H1 (cell line): ENCODE data around the gene GABRG3. TPM values are rescaled to one million over a fixed set of nuclear protein-coding genes. Genes with fewer than 3 reads are reported as not detected.

Experiments
- CTCF ChIA-PET: fragments of 300-600 bp; sonication (Branson Sonifier 250); formaldehyde crosslinking; loops from one replicate; lab custom pipeline; 2021; ENCODE audit not compliant: partially characterized antibody; lab: Charles Lee
- POLR2A ChIA-PET: fragments of 300-600 bp; sonication (Branson Sonifier 250); formaldehyde crosslinking; loops from one replicate; lab custom pipeline; 2021; ENCODE audit warnings: inconsistent platforms; ENCODE audit not compliant: partially characterized antibody; lab: Charles Lee
- DNase-seq, 2 experiments: peaks; one replicate each; pipeline versions ENCODE4 v3.0.0 to v3.0.0-alpha.2; 2010 to 2022; ENCODE audit warnings: low spot score in 2 of 2, low read depth in 1 of 2, mixed read lengths in 1 of 2
- FAIRE-seq: peaks from 2 replicates; lab custom pipeline; 2011; peaks lifted over from hg19 to GRCh38; lab: Jason Lieb, UNC
- H2AFZ ChIP-seq: 2 replicates; pipeline ENCODE4 v1.8.1; 2012; ENCODE audit warnings: low read length, inconsistent platforms
- H2AK5ac ChIP-seq: 2 replicates; pipeline ENCODE4 v1.6.1; 2013; ENCODE audit warnings: low read depth, low read length
- H2BK120ac ChIP-seq: replicated peaks from 2 replicates; pipeline ENCODE3; 2013; ENCODE audit warnings: low read depth, low read length, inconsistent platforms
- H2BK12ac ChIP-seq: 2 replicates; pipeline ENCODE4 v1.6.1; 2013; ENCODE audit warnings: low read depth, low read length
- H2BK15ac ChIP-seq: 2 replicates; pipeline ENCODE4 v1.6.1; 2013; ENCODE audit warnings: low read length
- H2BK20ac ChIP-seq: 2 replicates; pipeline ENCODE4 v1.6.1; 2013; ENCODE audit warnings: low read length
- H2BK5ac ChIP-seq: 2 replicates; pipeline ENCODE4 v1.6.1; 2013; ENCODE audit warnings: low read depth, low read length
- H3K14ac ChIP-seq: 2 replicates; pipeline ENCODE4 v1.6.1; 2013; ENCODE audit warnings: inconsistent platforms; ENCODE audit not compliant: insufficient read length
- H3K18ac ChIP-seq: 2 replicates; pipeline ENCODE4 v1.6.1; 2013; ENCODE audit warnings: low read length; ENCODE audit errors: extremely low read depth
- H3K23ac ChIP-seq: 2 replicates; pipeline ENCODE4 v1.6.1; 2013; ENCODE audit warnings: inconsistent platforms; ENCODE audit not compliant: insufficient read length
- H3K23me2 ChIP-seq: 2 replicates; pipeline ENCODE4 v1.6.1; 2013; ENCODE audit warnings: low read depth, low read length
- H3K27ac ChIP-seq: 2 replicates; pipeline ENCODE4 v1.6.1; 2011; ENCODE audit warnings: low read depth, low read length, inconsistent platforms
- H3K27me3 ChIP-seq, 4 experiments: replicated peaks in 1 of 4; 1 replicate in 1 of 4; 2 replicates in 3 of 4; pipeline versions ENCODE4 v1.6.1 to v1.8.1; 2011 to 2013; ENCODE audit warnings: low read length in 3 of 4, mild to moderate bottlenecking in 3 of 4, inconsistent platforms in 2 of 4, mixed read lengths in 2 of 4, moderate library complexity in 1 of 4; ENCODE audit not compliant: control insufficient read depth in 3 of 4, insufficient read depth in 3 of 4; ENCODE audit errors: extremely low read depth in 1 of 4
- H3K36me3 ChIP-seq, 4 experiments: 2 replicates each; pipeline versions ENCODE4 v1.6.1 to v1.8.1; 2011 to 2013; ENCODE audit warnings: mild to moderate bottlenecking in 4 of 4, low read length in 3 of 4, moderate library complexity in 2 of 4, control low read depth in 1 of 4, inconsistent platforms in 1 of 4; ENCODE audit not compliant: insufficient read depth in 4 of 4, control insufficient read depth in 2 of 4
- H3K4ac ChIP-seq: replicated peaks from 2 replicates; pipeline ENCODE3; 2013; ENCODE audit warnings: low read length, low read depth, mixed read lengths, inconsistent platforms; ENCODE audit not compliant: insufficient read length
- H3K4me1 ChIP-seq, 4 experiments: replicated peaks in 1 of 4; 1 replicate in 1 of 4; 2 replicates in 3 of 4; pipeline versions ENCODE4 v1.6.1 to v1.8.1; 2011 to 2013; ENCODE audit warnings: low read length in 3 of 4, inconsistent platforms in 2 of 4, mixed read lengths in 1 of 4; ENCODE audit not compliant: insufficient read depth in 4 of 4, control insufficient read depth in 3 of 4
- H3K4me2 ChIP-seq, 2 experiments: 2 replicates each; pipeline versions ENCODE4 v1.6.1 to v1.8.1; 2011 to 2013; ENCODE audit warnings: low read depth in 2 of 2, low read length in 2 of 2, control low read depth in 1 of 2, inconsistent platforms in 1 of 2, mild to moderate bottlenecking in 1 of 2; ENCODE audit not compliant: insufficient read depth in 1 of 2
- H3K4me3 ChIP-seq, 4 experiments: fragments of 200-600, 300-600 bp in 1 of 4; sonication (generic), shearing (Covaris generic), sonication (Bioruptor Twin) in 1 of 4; 2 replicates each; pipeline versions ENCODE4 v1.5.1 to v1.8.1; 2011 to 2016; ENCODE audit warnings: low read length in 4 of 4, low read depth in 3 of 4, control low read depth in 2 of 4, inconsistent platforms in 2 of 4, mild to moderate bottlenecking in 2 of 4, mixed read lengths in 1 of 4, moderate library complexity in 1 of 4; ENCODE audit not compliant: insufficient read depth in 2 of 4; ENCODE audit errors: extremely low read depth in 1 of 4
- H3K56ac ChIP-seq: replicated peaks from 2 replicates; pipeline ENCODE3; 2013; ENCODE audit warnings: low read depth, mild to moderate bottlenecking, mixed read lengths, low read length, inconsistent platforms; ENCODE audit not compliant: insufficient read length
- H3K79me1 ChIP-seq: 2 replicates; pipeline ENCODE4 v1.6.1; 2013; ENCODE audit warnings: low read depth, low read length, control low read depth
- H3K79me2 ChIP-seq, 2 experiments: 2 replicates each; pipeline versions ENCODE4 v1.6.1 to v1.8.1; 2012 to 2013; ENCODE audit warnings: low read length in 2 of 2, mild to moderate bottlenecking in 2 of 2, inconsistent platforms in 1 of 2; ENCODE audit not compliant: insufficient read depth in 2 of 2, control insufficient read depth in 1 of 2
- H3K9ac ChIP-seq, 4 experiments: replicated peaks in 1 of 4; 1 replicate in 1 of 4; 2 replicates in 3 of 4; pipeline versions ENCODE4 v1.6.1 to v1.8.1; 2011 to 2013; ENCODE audit warnings: low read depth in 3 of 4, low read length in 3 of 4, control low read depth in 2 of 4, mild to moderate bottlenecking in 2 of 4, moderate library complexity in 2 of 4, inconsistent platforms in 1 of 4; ENCODE audit errors: extremely low read depth in 1 of 4
- H3K9me3 ChIP-seq, 2 experiments: 2 replicates each; pipeline versions ENCODE4 v1.6.1 to v1.8.1; 2012 to 2013; ENCODE audit warnings: mild to moderate bottlenecking in 2 of 2, moderate library complexity in 2 of 2, control low read depth in 1 of 2, inconsistent platforms in 1 of 2, low read depth in 1 of 2, low read length in 1 of 2, mixed read lengths in 1 of 2; ENCODE audit not compliant: insufficient read depth in 2 of 2
- H4K20me1 ChIP-seq, 2 experiments: replicated peaks in 1 of 2; 2 replicates each; pipeline versions ENCODE3 to v1.8.1; 2011 to 2013; ENCODE audit warnings: inconsistent platforms in 2 of 2, low read length in 2 of 2, mild to moderate bottlenecking in 1 of 2; ENCODE audit not compliant: insufficient read depth in 2 of 2, control insufficient read depth in 1 of 2
- H4K5ac ChIP-seq: 2 replicates; pipeline ENCODE4 v1.6.1; 2013; ENCODE audit warnings: low read length, low read depth, mixed read lengths, inconsistent platforms; ENCODE audit not compliant: insufficient read length
- H4K8ac ChIP-seq: 2 replicates; pipeline ENCODE4 v1.8.0; 2013; ENCODE audit warnings: mild to moderate bottlenecking, moderate library complexity, low read length, inconsistent platforms; ENCODE audit not compliant: insufficient read depth; ENCODE audit errors: extremely low read depth
- H4K91ac ChIP-seq: replicated peaks from 2 replicates; pipeline ENCODE3; 2013; ENCODE audit warnings: low read length, mixed read lengths, inconsistent platforms; ENCODE audit not compliant: insufficient read length
- CTCF ChIP-seq, 3 experiments: IDR thresholded peaks; 1 replicate in 2 of 3; 2 replicates in 1 of 3; pipeline versions ENCODE4 v1.5.1 to v1.6.1; 2011; ENCODE audit warnings: low read length in 3 of 3, mild to moderate bottlenecking in 3 of 3, inconsistent platforms in 2 of 3, low read depth in 1 of 3, moderate library complexity in 1 of 3; ENCODE audit not compliant: insufficient read depth in 1 of 3; ENCODE audit errors: control extremely low read depth in 1 of 3
- EGR1 ChIP-seq: IDR thresholded peaks from 2 replicates; pipeline ENCODE4 v1.6.1; 2011; ENCODE audit warnings: low read depth, low read length, borderline replicate concordance
- FOSL1 ChIP-seq: IDR thresholded peaks from 2 replicates; pipeline ENCODE4 v1.6.1; 2011; ENCODE audit warnings: mild to moderate bottlenecking, low read depth, low read length, moderate library complexity; ENCODE audit not compliant: insufficient read depth
- HDAC2 ChIP-seq, 2 experiments: fragments of 300-600 bp in 1 of 2; sonication (generic) in 1 of 2; IDR thresholded peaks; 2 replicates each; pipeline ENCODE4 v1.6.1; 2011 to 2012; ENCODE audit warnings: low read depth in 2 of 2, low read length in 2 of 2, mild to moderate bottlenecking in 2 of 2, moderate library complexity in 2 of 2, borderline replicate concordance in 1 of 2, inconsistent platforms in 1 of 2
- MAX ChIP-seq: IDR thresholded peaks from 2 replicates; pipeline ENCODE4 v1.6.1; 2012; ENCODE audit warnings: inconsistent platforms
- SIN3A ChIP-seq, 2 experiments: IDR thresholded peaks in 1 of 2; conservative IDR thresholded peaks in 1 of 2; 2 replicates each; pipeline ENCODE4 v1.6.1; 2011 to 2012; ENCODE audit warnings: low read length in 2 of 2, improper control_type of control experiment in 1 of 2, low read depth in 1 of 2, mild to moderate bottlenecking in 1 of 2
- WGBS, 2 experiments: shearing (Covaris generic) in 1 of 2; methylation state at CpG; one replicate each; pipeline versions ENCODE4 v1.1.6 to v1.1.7; 2013 to 2015; ENCODE audit warnings: low lambda C conversion rate in 2 of 2, mixed read lengths in 2 of 2, inconsistent platforms in 1 of 2, low coverage in 1 of 2, missing lambda C conversion rate in 1 of 2; ENCODE audit not compliant: insufficient replicate concordance in 2 of 2, insufficient coverage in 1 of 2, insufficient read length in 1 of 2; ENCODE audit errors: extremely low coverage in 1 of 2, missing lambda C conversion rate in 1 of 2; 5-methylcytosine and 5-hydroxymethylcytosine counted together
- polyA plus RNA-seq, 7 experiments: library from polyadenylated mRNA; depleted of rRNA in 3 of 7; stranded (reverse) in 5 of 7; unstranded in 2 of 7; fragments of >200 nt in 5 of 7; fragments of 200-250 nt in 2 of 7; gene quantifications; 1 replicate in 5 of 7; 2 replicates in 1 of 7; 4 replicates in 1 of 7; pipeline versions ENCODE4 v1.2.1 to v1.2.3, GENCODE V29; 2011 to 2013; ENCODE audit warnings: missing spikeins in 2 of 7, mixed read lengths in 2 of 7
- total RNA-seq: library from RNA; stranded (reverse); fragmentation: NEBNext Ultra II Directional; extraction: Animal tissue kit (Norgen Biotek cat#: 25700); gene quantifications from 2 replicates; pipeline ENCODE4 v1.2.1, GENCODE V29; 2021

GABRG3 gene
- total and polyA plus RNA-seq, 2 of the 8 experiments (the other 6 are each of a cell fraction or from before 2014, with no cell fraction given), result 0.17 to 0.80 TPM

- Histone ChIP-seq H2BK20ac (no peak overlapping the region), H4K8ac (no peak overlapping the region), H2BK5ac (no peak overlapping the region), H2BK120ac (no peak overlapping the region), H2AFZ (no peak overlapping the region), H4K20me1 (no peaks in the 10 kb centered on the region), H3K79me2 (no peaks in the 10 kb centered on the region), H3K4ac (no peak overlapping the region), H3K56ac (no peak overlapping the region), H3K9ac (no peak overlapping the region), H3K79me1 (no peaks in the 10 kb centered on the region), H3K27ac (no peak overlapping the region), H3K4me3 (no peak overlapping the region), H4K91ac (no peak overlapping the region), H3K23ac (no peak overlapping the region), H3K27me3 (no peaks in the 10 kb centered on the region), H3K9me3 (no peaks in the 10 kb centered on the region; a peak in 1 of 4 replicates), H3K18ac (no peak overlapping the region), H3K23me2 (no peaks in the 10 kb centered on the region), H2AK5ac (no peak overlapping the region), H3K36me3 (no peaks in the 10 kb centered on the region), H3K4me1 (no peaks in the 10 kb centered on the region), H2BK15ac (no peak overlapping the region), H2BK12ac (no peak overlapping the region), H3K4me2 (no peak overlapping the region), H4K5ac (no peak overlapping the region), H3K14ac (no peak overlapping the region)
- CTCF ChIA-PET, result interaction anchor here (0.8 kb wide), 1 partner anchor 8 kb away, joined by 3 read pairs; no protein-coding TSS in a partner anchor
- TF ChIP-seq HDAC2 (IDR thresholded peaks at IDR 0.05; ENCODE audit: borderline replicate concordance in 1 of 2, low read depth in 2 of 2, low read length in 2 of 2) (no peak), CTCF (IDR thresholded peaks at IDR 0.05; ENCODE audit: control extremely low read depth in 1 of 3, insufficient read depth in 1 of 3, low read depth in 1 of 3, low read length in 3 of 3) (no peak), EGR1 (no peak), MAX (no peak), FOSL1 (no peak), SIN3A (conservative IDR thresholded peaks at IDR 0.05 in 1 of 2, IDR thresholded peaks at IDR 0.05 in 1 of 2; ENCODE audit: low read depth in 1 of 2, low read length in 2 of 2) (no peak)
- DNase-seq (no peak), FAIRE-seq (no peak)
- POLR2A ChIA-PET, result no interaction called here
- WGBS, 2 experiments, result 91% methylated on average over 2 of the region's 2 CpGs; no CpG with 5 or more reads in 1 of the 2 experiments
Observed at GRCh38 chr15:27037501-27037900, 66.5 kb downstream of the GABRG3 start.
